Mesothelial cell of epicardium (in vitro differentiated cells): Measurements from ENCODE around the gene APH1A. TPM values are rescaled to one million over a fixed set of nuclear protein-coding genes. Genes with fewer than 3 reads are reported as not detected.
A peak's percentile ranks its signal among the peaks of the same experiment; 100 is the strongest.

Source experiments
- DNase-seq, 2 experiments: peaks; one replicate each; pipeline ENCODE4 v3.0.0; 2021; ENCODE audit warnings: low spot score in 2 of 2; ENCODE audit not compliant: unreplicated experiment in 2 of 2
- H3K27ac Mint-ChIP-seq: 2 replicates; pipeline ENCODE4 v1.8.0; 2021; ENCODE audit warnings: mixed read lengths
- H3K27me3 Mint-ChIP-seq: 2 replicates; pipeline ENCODE4 v1.8.0; 2021; ENCODE audit warnings: low read depth, mixed read lengths
- H3K36me3 Mint-ChIP-seq: 2 replicates; pipeline ENCODE4 v1.8.0; 2021; ENCODE audit warnings: mixed read lengths
- H3K4me1 Mint-ChIP-seq: 2 replicates; pipeline ENCODE4 v1.8.0; 2021; ENCODE audit warnings: mixed read lengths
- H3K4me3 Mint-ChIP-seq: 2 replicates; pipeline ENCODE4 v1.8.0; 2021; ENCODE audit warnings: mild to moderate bottlenecking, moderate library complexity, mixed read lengths
- H3K9me3 Mint-ChIP-seq: 2 replicates; pipeline ENCODE4 v1.8.0; 2021; ENCODE audit warnings: mixed read lengths
- CTCF ChIP-seq: fragments of 200-600 bp; sonication (generic); IDR thresholded peaks from one replicate; pipeline ENCODE4 v1.5.0; 2021; ENCODE audit warnings: antibody characterized with exemption; ENCODE audit not compliant: unreplicated experiment
- total RNA-seq: library from RNA; stranded (reverse); gene quantifications from 3 replicates; pipeline ENCODE4 v1.2.1, GENCODE V29; 2021

The APH1A gene
- total RNA-seq, 1 donor from 2014 or later: 138 TPM

GRCh38 chr1:150259217-150259616 lies 9.6 kb downstream of the APH1A start:
- Mint-ChIP-seq H3K4me3 (peak overlapping the region; percentile 67), H3K27me3 (no peaks in the 10 kb centered on the region), H3K4me1 (peaks cover 54% of the 10 kb centered on the region), H3K27ac (peak overlapping the region; percentile 89), H3K9me3 (no peaks in the 10 kb centered on the region), H3K36me3 (no peaks in the 10 kb centered on the region)
- no peak for DNase-seq
- no peak for TF ChIP-seq CTCF

- H3K9me3 Mint-ChIP-seq: no peaks in the 10 kb centered on the region
- peak within 1 kb of the TSS; percentile 89 for H3K27ac Mint-ChIP-seq
- peak within 1 kb of the TSS; percentile 67 for H3K4me3 Mint-ChIP-seq
- no peaks in the 10 kb centered on the region for H3K36me3 Mint-ChIP-seq
- no peaks in the 10 kb centered on the region for H3K27me3 Mint-ChIP-seq
- no peak for TF ChIP-seq CTCF
- no peak for DNase-seq
- H3K4me1 Mint-ChIP-seq: peaks cover 54% of the 10 kb centered on the region
Measured at GRCh38 chr1:150257624-150258585, 10.9 kb downstream of the APH1A start, which contains the start of gene CA14. Gene CA14 (plus strand): TSS chr1:150257774. CDS start chr1:150258129, 355 bp downstream.

GRCh38 chr1:150256554-150257341 lies 12.1 kb downstream of the APH1A start:
- peak overlapping the region; percentile 67 for H3K4me3 Mint-ChIP-seq
- no peak for TF ChIP-seq CTCF

GRCh38 chr1:150256198-150256553 lies 12.6 kb downstream of the APH1A start:
- Mint-ChIP-seq H3K4me3 (peak overlapping the region; percentile 67), H3K9me3 (no peaks in the 10 kb centered on the region), H3K4me1 (peaks cover 54% of the 10 kb centered on the region), H3K27ac (peak overlapping the region; percentile 89), H3K27me3 (no peaks in the 10 kb centered on the region), H3K36me3 (no peaks in the 10 kb centered on the region)
- peak; percentile 4 for TF ChIP-seq CTCF
- DNase-seq: no peak

More at GRCh38 chr1:150256554-150257341, 12.1 kb downstream of the APH1A start:
- Mint-ChIP-seq H3K27ac (peak overlapping the region; percentile 89), H3K9me3 (no peaks in the 10 kb centered on the region), H3K4me1 (peaks cover 54% of the 10 kb centered on the region), H3K27me3 (no peaks in the 10 kb centered on the region), H3K36me3 (no peaks in the 10 kb centered on the region)
- DNase-seq: no peak

- no peak overlapping the region for H3K27ac Mint-ChIP-seq
- H3K36me3 Mint-ChIP-seq: no peaks in the 10 kb centered on the region
- no peak for DNase-seq
- H3K9me3 Mint-ChIP-seq: no peaks in the 10 kb centered on the region
- no peak overlapping the region for H3K4me3 Mint-ChIP-seq
- no peaks in the 10 kb centered on the region for H3K27me3 Mint-ChIP-seq
- TF ChIP-seq CTCF: no peak
- H3K4me1 Mint-ChIP-seq: no peaks in the 10 kb centered on the region
Measured at GRCh38 chr1:150249936-150250335, 18.9 kb downstream of the APH1A start.
